ENCODE data around the gene ATP8B1. TPM values are rescaled to one million over a fixed set of nuclear protein-coding genes. Genes with fewer than 3 reads are reported as not detected.
"Not testable (repeated sequence)": the region's sequence is repeated elsewhere in the genome, so short reads cannot be mapped to it uniquely, and the experiment has no call there.

The ATP8B1 gene
- total RNA-seq, 1 donor from 2014 or later = 20.8 TPM

DNA sequence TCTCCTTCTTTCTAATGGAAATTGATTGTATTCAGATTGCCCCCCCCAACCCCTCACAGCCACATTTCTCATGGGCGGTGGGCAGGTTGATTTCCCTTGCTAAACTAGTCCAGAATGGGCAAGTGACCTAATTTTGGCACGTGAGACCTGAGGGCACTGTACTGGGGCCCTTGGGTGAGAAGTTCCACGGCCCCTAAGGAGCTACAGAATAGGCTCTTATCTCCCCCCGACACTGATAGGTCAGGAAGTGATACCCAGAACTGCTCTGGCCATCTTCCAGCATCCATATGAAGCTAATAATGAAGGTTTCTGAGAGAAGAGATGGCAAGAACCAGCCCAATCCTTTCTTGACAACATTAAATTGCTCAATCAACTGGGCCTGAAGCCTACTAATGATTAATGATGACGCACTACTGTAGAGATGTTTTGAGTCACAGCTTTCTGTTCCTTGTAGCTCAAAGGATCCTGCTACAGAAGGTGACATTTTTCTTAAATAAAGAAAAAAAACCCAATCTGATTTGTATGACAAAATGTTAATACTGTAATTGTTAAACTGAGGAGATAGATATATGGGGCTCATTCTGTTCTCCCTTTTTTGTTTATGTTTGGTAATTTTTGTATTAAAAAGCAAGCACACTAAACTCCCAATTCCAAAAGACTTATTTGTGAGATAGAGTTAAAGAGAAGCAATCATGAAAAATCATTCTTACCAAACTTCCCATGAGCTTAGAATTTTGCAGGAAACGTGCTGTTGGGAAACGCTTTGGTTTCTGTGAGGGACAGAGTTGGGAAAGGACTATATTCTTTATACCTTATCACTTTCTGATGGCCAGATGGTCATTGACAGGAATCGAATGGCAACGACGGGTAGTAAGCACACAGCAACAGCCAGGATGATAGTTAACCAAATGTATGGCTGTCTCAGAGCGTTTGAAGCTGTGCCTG is 153.3 kb downstream of the ATP8B1 start:
- no peak for FAIRE-seq
- H3K36me3 ChIP-seq (ENCODE audit: control insufficient read depth, insufficient read depth, low read length) = peaks cover 3% of the 10 kb centered on the region

DNA sequence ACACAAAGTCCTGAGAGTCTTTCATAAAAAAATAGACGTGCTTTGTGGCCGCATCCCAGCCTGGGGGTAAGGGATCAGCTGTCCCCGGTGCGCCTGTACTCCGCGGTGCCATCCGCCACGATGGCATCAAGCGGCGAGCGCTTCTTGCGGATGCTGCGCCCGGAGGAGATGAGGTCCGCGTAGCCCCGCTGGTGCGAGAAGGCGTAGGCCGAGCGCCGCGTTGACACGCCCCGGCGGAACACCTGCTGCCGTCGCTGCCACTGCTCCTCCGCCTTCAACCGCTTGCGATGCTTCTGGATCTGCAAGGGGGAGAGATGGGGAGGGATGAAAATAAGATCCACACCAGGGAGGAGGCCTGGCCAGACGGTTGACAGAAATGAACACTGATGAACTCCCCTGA is 154.7 kb downstream of the ATP8B1 start:
- Histone ChIP-seq H3K27me3 (ENCODE audit: control insufficient read depth, insufficient read depth, low read length) (no peaks in the 10 kb centered on the region), H3K4me3 (ENCODE audit: low read depth, low read length) (no peak overlapping the region), H3K36me3 (ENCODE audit: control insufficient read depth, insufficient read depth, low read length) (peaks cover 3% of the 10 kb centered on the region)
- DNase-seq (ENCODE audit: low read depth) = no peak
- FAIRE-seq = no peak
- TF ChIP-seq, protein P1, sequence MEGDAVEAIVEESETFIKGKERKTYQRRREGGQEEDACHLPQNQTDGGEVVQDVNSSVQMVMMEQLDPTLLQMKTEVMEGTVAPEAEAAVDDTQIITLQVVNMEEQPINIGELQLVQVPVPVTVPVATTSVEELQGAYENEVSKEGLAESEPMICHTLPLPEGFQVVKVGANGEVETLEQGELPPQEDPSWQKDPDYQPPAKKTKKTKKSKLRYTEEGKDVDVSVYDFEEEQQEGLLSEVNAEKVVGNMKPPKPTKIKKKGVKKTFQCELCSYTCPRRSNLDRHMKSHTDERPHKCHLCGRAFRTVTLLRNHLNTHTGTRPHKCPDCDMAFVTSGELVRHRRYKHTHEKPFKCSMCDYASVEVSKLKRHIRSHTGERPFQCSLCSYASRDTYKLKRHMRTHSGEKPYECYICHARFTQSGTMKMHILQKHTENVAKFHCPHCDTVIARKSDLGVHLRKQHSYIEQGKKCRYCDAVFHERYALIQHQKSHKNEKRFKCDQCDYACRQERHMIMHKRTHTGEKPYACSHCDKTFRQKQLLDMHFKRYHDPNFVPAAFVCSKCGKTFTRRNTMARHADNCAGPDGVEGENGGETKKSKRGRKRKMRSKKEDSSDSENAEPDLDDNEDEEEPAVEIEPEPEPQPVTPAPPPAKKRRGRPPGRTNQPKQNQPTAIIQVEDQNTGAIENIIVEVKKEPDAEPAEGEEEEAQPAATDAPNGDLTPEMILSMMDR (IDR thresholded peaks at IDR 0.05; ENCODE audit: insufficient read depth, low read length, severe bottlenecking) = no peak

More for the DNA sequence above, 153.3 kb downstream of the ATP8B1 start:
- TF ChIP-seq, protein P1 (IDR thresholded peaks at IDR 0.05; ENCODE audit: insufficient read depth, low read length, severe bottlenecking) = no peak
- DNase-seq (ENCODE audit: low read depth) = peak; percentile 97
- Histone ChIP-seq H3K27me3 (ENCODE audit: control insufficient read depth, insufficient read depth, low read length) (no peaks in the 10 kb centered on the region), H3K4me3 (ENCODE audit: low read depth, low read length) (no peak overlapping the region)

DNA sequence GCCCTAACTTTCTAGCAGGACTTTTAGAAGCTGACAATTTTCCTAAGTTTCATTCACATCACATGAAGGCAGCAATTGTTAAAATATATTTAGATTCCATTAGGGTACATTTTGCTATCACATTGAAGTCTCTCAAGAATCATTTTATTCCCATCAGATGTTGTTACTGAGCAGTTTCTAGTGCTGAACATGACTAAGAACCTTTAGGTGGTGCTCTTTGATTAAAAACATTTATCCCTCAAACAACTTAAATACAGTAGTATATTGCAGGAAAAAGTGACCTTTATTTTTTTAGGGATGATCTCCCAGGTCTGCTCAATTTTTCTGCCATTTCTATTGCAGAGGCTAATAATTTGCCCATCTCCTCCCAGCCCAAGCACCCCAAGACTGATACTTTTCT is 158.6 kb downstream of the ATP8B1 start:
- Histone ChIP-seq H3K27me3 (ENCODE audit: control insufficient read depth, insufficient read depth, low read length) (no peaks in the 10 kb centered on the region), H3K4me3 (ENCODE audit: low read depth, low read length) (no peak overlapping the region), H3K36me3 (ENCODE audit: control insufficient read depth, insufficient read depth, low read length) (peaks cover 2% of the 10 kb centered on the region)
- TF ChIP-seq, protein P1 (IDR thresholded peaks at IDR 0.05; ENCODE audit: insufficient read depth, low read length, severe bottlenecking) = peak; percentile 2
- FAIRE-seq (no peak), DNase-seq (ENCODE audit: low read depth) (peak; percentile 23)

DNA sequence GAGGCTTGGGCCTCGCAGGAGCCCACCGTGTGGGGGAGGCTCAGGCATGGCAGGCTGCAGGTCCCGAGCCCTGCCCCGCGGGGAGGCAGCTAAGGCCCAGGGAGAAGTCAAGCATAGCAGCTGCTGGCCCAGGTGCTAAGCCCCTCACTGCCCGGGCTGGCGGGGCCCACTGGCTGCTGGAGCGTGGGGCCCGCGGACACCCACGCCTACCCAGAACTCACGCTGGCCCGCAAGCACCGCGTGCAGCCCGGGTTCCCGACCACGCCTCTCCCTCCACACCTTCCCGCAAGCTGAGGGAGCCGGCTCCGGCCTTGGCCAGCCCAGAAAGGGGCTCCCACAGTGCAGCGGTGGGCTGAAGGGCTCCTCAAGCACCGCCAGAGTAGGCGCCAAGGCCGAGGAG is 159.4 kb downstream of the ATP8B1 start:
- FAIRE-seq; DNase-seq (ENCODE audit: low read depth); H3K27me3 ChIP-seq (ENCODE audit: control insufficient read depth, insufficient read depth, low read length); H3K4me3 ChIP-seq (ENCODE audit: low read depth, low read length); H3K36me3 ChIP-seq (ENCODE audit: control insufficient read depth, insufficient read depth, low read length): not testable (repeated sequence)

DNA sequence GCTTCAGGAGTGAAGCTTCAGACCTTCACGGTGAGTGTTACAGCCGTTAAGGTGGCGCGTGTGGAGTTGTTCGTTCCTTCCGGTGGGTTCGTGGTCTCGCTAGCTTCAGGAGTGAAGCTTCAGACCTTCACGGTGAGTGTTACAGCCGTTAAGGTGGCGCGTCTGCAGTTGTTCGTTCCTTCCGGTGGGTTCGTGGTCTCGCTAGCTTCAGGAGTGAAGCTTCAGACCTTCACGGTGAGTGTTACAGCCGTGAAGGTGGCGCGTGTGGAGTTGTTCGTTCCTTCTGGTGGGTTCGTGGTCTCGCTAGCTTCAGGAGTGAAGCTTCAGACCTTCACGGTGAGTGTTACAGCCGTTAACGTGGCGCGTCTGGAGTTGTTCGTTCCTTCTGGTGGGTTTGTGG is 160.7 kb downstream of the ATP8B1 start:
- not testable (repeated sequence) for H3K36me3 ChIP-seq (ENCODE audit: control insufficient read depth, insufficient read depth, low read length); H3K4me3 ChIP-seq (ENCODE audit: low read depth, low read length); H3K27me3 ChIP-seq (ENCODE audit: control insufficient read depth, insufficient read depth, low read length); FAIRE-seq; DNase-seq (ENCODE audit: low read depth)

DNA sequence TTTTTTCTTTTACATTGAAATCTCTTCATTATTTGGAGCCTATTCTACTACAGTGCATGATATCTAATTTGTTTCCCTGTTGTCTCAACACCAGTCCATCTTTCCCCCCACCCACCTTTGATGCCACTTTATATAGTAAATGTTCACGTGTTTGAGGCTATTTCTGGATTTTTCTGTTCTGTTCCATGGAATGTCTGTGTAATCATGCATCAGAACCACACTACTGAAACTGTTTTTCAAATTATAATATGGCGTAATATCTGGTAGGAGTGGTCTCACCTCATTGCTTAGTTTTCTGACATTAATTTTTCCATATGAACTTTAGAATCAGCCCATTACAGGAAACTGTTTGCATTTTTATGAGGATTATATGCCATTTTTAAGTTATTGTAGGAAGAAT is 162.4 kb downstream of the ATP8B1 start:
- no peaks in the 10 kb centered on the region for H3K36me3 ChIP-seq (ENCODE audit: control insufficient read depth, insufficient read depth, low read length)
- no peak overlapping the region for H3K4me3 ChIP-seq (ENCODE audit: low read depth, low read length)
- no peaks in the 10 kb centered on the region for H3K27me3 ChIP-seq (ENCODE audit: control insufficient read depth, insufficient read depth, low read length)
- FAIRE-seq (no peak), DNase-seq (ENCODE audit: low read depth) (no peak)
- TF ChIP-seq, protein P1 (IDR thresholded peaks at IDR 0.05; ENCODE audit: insufficient read depth, low read length, severe bottlenecking) = no peak
